ENCODE measurements around the gene ISOC1.

GRCh38 chr5:129133553-129133952, 39.0 kb downstream of the ISOC1 start:
- TF ChIP-seq SMC3 (conservative IDR thresholded peaks at IDR 0.05; ENCODE audit: poor library complexity) (no peak), CTCF (IDR thresholded peaks at IDR 0.05; ENCODE audit: poor library complexity, severe bottlenecking) (no peak), EZH2 (IDR thresholded peaks at IDR 0.05; ENCODE audit: borderline replicate concordance, insufficient read depth, low read length, poor library complexity, severe bottlenecking) (no peak), RAD21 (conservative IDR thresholded peaks at IDR 0.05) (no peak), TAF1 (IDR thresholded peaks at IDR 0.05; ENCODE audit: low read depth) (no peak), EP300 (conservative IDR thresholded peaks at IDR 0.05; ENCODE audit: poor library complexity, severe bottlenecking) (no peak)
- TF ChIP-seq, protein P1, sequence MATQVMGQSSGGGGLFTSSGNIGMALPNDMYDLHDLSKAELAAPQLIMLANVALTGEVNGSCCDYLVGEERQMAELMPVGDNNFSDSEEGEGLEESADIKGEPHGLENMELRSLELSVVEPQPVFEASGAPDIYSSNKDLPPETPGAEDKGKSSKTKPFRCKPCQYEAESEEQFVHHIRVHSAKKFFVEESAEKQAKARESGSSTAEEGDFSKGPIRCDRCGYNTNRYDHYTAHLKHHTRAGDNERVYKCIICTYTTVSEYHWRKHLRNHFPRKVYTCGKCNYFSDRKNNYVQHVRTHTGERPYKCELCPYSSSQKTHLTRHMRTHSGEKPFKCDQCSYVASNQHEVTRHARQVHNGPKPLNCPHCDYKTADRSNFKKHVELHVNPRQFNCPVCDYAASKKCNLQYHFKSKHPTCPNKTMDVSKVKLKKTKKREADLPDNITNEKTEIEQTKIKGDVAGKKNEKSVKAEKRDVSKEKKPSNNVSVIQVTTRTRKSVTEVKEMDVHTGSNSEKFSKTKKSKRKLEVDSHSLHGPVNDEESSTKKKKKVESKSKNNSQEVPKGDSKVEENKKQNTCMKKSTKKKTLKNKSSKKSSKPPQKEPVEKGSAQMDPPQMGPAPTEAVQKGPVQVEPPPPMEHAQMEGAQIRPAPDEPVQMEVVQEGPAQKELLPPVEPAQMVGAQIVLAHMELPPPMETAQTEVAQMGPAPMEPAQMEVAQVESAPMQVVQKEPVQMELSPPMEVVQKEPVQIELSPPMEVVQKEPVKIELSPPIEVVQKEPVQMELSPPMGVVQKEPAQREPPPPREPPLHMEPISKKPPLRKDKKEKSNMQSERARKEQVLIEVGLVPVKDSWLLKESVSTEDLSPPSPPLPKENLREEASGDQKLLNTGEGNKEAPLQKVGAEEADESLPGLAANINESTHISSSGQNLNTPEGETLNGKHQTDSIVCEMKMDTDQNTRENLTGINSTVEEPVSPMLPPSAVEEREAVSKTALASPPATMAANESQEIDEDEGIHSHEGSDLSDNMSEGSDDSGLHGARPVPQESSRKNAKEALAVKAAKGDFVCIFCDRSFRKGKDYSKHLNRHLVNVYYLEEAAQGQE (IDR thresholded peaks at IDR 0.05; ENCODE audit: borderline replicate concordance) = no peak

Measured in neural cell (in vitro differentiated cells).